ENCODE results near the gene MRAP2. TPM values are rescaled to one million over a fixed set of nuclear protein-coding genes. Genes with fewer than 3 reads are reported as not detected.

Gene MRAP2
- total and polyA plus RNA-seq, 2 donors (not counting 3 experiments of a cell fraction or from before 2014, with no cell fraction given) = 5.8 to 8.6 TPM

- no peaks in the 10 kb centered on the region for H3K9me1 ChIP-seq (replicated peaks; ENCODE audit: control insufficient read depth, extremely low read depth, insufficient read depth, low read length)
- ChIA-PET POLR2A (no interaction called here), CTCF (interaction anchor here (1.3 kb wide), 1 partner anchor 9 kb away, joined by 4 read pairs; no protein-coding TSS in a partner anchor)
- H3K4me1 ChIP-seq (ENCODE audit: control insufficient read depth, extremely low read depth, insufficient read depth, low read length) = peaks cover 3% of the 10 kb centered on the region
- H3K79me2 ChIP-seq (ENCODE audit: control insufficient read depth, insufficient read depth, low read length) = no peaks in the 10 kb centered on the region
- no peak overlapping the region for H3K9ac ChIP-seq (replicated peaks; ENCODE audit: extremely low read depth, insufficient read depth, low read length)
- no peaks in the 10 kb centered on the region for H4K20me1 ChIP-seq (replicated peaks; ENCODE audit: control insufficient read depth, extremely low read depth, insufficient read depth, low read length)
- H2AFZ ChIP-seq (ENCODE audit: low read depth, low read length) = no peak overlapping the region
- FAIRE-seq (no peak), DNase-seq (ENCODE audit: low read depth, low spot score) (no peak)
- dilution Hi-C loops (cut with MboI; ENCODE audit: extremely low pct_ligation_motif_present, low sequenced_read_pairs) (no loop called here), intact Hi-C loops (cut with micrococcal nuclease) (loop anchor here (10.0 kb wide), 1 partner anchor 157 kb away; no protein-coding TSS in a partner anchor)
- H3K9me3 ChIP-seq (replicated peaks; ENCODE audit: control insufficient read depth, insufficient read depth, low read length) = no peaks in the 10 kb centered on the region
- H3K4me2 ChIP-seq (ENCODE audit: insufficient read depth, low read length) = no peak overlapping the region
- no peaks in the 10 kb centered on the region for H3K36me3 ChIP-seq (ENCODE audit: control insufficient read depth in 2 of 2, extremely low read depth in 1 of 2, insufficient read depth in 2 of 2, low read length in 2 of 2)
- no peak overlapping the region for H3K27ac ChIP-seq (ENCODE audit: insufficient read depth, low read depth, low read length)
- no peak overlapping the region for H3K4me3 ChIP-seq (replicated peaks in 1 of 3; ENCODE audit: insufficient read depth in 1 of 3, low read depth in 1 of 3, low read length in 3 of 3)
- TF ChIP-seq CTCF (IDR thresholded peaks at IDR 0.05; ENCODE audit: extremely low read depth in 1 of 2, insufficient read depth in 1 of 2, low read depth in 1 of 2, low read length in 2 of 2) (no peak), EZH2 (IDR thresholded peaks at IDR 0.05; ENCODE audit: borderline replicate concordance, low read depth, low read length, severe bottlenecking) (no peak), POLR2AphosphoS5 (IDR thresholded peaks at IDR 0.05; ENCODE audit: insufficient read depth, low read depth, low read length) (no peak), MYC (IDR thresholded peaks at IDR 0.05; ENCODE audit: low read depth, low read length) (no peak), GATA2 (IDR thresholded peaks at IDR 0.05; ENCODE audit: insufficient read depth, insufficient read length, low read depth, low read length) (no peak), POLR2A (IDR thresholded peaks at IDR 0.05; ENCODE audit: low read depth, low read length) (no peak), FOS (IDR thresholded peaks at IDR 0.05; ENCODE audit: borderline replicate concordance, insufficient read depth, low read length) (no peak), JUN (IDR thresholded peaks at IDR 0.05; ENCODE audit: borderline replicate concordance, insufficient read depth, insufficient read length, low read depth) (no peak)
- no TSS peak for BruUV-seq (replicated peaks)
- H3K27me3 ChIP-seq (ENCODE audit: control insufficient read depth in 2 of 2, insufficient read depth in 2 of 2, low read length in 2 of 2) = peaks cover 3 to 5% of the 10 kb centered on the region in 2 experiments
These were observed 4.0 kb downstream of the MRAP2 start for GRCh38 chr6:84037425-84038089.
